LoVo (cell line): ENCODE results near the gene COMMD1.
A peak's percentile ranks its signal among the peaks of the same experiment; 100 is the strongest.
"Not testable (repeated sequence)": the region's sequence is repeated elsewhere in the genome, so short reads cannot be mapped to it uniquely, and the experiment has no call there.

ENCODE experiments used
- DNase-seq: peaks from one replicate; pipeline ENCODE4 v3.0.0-alpha.2; 2016; ENCODE audit warnings: low spot score

The COMMD1 gene

GRCh38 chr2:61924895-61925663, 19.6 kb downstream of the COMMD1 start:
- DNase-seq, result no peak

DNA sequence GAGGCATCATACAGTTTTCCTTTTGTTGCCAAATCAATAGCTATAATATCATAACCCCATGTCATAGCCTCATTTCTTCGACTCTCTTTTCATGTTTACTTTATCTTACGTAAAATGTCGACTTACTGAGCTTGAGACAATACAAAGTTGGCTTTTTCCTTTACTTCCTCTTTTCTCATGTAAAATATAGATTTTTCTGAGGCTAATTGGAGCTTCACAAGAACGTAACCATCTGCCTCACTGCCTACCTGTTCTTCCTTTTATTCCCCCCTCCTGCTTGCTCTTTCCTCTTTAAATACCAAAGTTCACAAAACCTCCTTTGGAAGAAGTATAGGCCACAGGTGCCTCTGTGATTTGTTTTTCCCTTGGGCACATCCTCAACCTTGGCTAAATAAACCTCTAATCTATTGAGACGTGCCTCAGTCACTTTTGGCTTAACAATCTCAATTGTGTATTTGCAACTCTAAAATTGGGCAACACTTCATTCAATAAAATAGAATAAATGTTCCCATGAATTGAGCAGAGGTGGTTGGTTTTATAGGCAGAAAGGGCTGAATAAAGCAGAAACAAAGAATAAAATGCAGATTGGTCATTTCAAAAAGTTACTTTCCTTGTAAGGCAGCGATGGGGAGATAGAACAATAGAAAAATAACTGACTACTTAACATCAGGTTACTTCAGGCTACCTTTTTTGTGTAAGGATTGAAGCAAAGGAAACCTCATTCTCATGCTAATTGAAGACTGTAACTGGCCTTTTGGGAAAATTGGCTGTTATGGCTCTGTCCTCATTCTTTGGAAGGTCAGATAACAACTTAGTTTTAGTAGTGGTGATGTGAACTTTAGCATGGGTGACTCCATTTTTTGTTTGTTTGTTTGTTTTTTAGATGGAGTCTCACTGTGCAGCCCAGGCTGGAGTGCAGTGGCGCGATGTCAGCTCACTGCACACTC, 21.3 kb downstream of the COMMD1 start:
- DNase-seq, result no peak

DNA sequence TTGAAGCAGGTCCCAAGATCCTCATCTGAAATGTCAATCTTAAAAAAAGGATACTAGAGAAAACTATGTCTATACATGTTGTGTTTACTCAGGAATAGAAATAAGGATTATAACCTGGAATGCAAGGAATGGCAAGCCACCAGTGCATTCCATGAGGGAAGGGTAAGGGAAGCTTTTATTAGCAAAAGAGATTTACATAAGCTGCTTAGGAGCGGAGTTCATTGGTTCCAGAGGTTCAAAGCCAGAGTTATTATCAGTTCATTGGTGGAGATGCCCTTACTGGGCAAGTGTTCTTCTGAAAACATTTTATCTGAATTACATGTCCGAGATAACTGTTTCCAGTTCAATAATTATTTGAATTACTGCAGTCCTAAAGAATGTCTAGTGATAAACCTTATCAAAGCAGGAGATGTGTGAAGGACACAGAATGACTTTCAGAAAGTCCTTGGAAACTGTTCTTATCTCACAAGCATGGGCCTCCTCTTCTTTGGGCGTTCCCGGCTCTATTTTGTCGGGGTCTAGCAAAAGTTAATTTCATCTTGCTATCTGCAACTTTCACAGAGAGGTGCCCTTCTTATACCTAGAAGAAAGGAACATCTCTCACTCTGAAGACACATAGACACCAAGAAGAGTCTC, 23.5 kb downstream of the COMMD1 start:
- DNase-seq, result no peak

DNA sequence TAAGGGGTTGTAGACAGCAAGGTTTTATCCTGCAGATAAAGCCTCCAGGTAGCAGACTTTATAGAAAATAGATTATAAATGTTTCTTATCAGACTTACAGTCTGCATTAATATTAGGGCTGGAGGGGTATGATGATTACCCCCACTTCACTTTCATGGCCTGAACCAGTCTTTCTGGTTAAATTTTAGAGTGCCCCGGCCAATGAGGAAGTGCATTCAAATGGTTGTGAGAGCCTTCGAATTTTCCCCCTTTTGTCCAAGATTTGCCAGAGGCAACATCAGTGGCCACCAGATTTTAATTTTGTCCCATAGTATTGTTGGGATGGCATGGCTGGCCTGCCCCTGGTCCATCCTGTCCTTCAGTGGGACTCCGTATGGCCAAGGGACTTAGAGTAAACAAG, 31.6 kb downstream of the COMMD1 start:
- DNase-seq, result no peak

DNA sequence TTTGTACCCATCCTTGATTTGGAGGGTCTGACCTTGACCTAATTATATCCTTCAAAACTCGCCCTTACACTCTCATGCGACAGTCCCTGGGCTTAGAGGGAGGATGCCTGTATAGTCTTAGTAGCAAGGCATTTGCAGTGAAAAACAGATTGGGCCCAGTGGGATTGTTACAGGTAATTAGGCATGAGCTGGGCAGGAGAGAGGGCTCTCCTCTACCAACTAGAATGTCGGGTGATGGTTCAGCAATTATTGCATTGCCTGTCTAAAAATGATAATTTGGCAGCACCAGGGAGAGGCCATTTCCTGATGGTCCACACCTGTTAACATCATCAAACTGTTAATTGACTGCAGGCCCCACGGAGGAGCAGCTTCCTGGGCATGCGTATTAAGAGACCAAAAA, 32.4 kb downstream of the COMMD1 start:
- no peak for DNase-seq

GRCh38 chr2:61938511-61938910, 33.0 kb downstream of the COMMD1 start:
- DNase-seq, result no peak

GRCh38 chr2:61943251-61943650, 37.8 kb downstream of the COMMD1 start:
- DNase-seq, result peak; percentile 46

DNA sequence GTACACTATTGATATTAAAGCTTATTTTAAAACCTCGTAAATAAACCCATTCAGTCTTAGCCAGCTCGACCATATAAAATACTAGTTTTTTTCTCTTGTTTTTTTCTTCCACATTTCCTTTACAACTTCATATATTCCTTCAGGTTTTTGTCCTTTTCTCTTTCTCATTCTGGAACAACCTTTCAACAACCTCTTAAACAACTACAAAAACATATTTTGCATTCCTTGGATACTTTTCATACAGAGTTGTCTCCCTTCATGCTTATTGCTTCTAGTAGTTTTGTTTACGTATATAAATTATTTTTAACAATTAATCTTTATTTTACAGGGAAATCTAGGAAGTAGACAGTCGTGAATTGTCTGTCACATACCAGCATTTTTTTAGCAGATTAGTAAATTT, 41.2 kb downstream of the COMMD1 start:
- no peak for DNase-seq

GRCh38 chr2:61948661-61949457, 43.4 kb downstream of the COMMD1 start:
- DNase-seq, result no peak

DNA sequence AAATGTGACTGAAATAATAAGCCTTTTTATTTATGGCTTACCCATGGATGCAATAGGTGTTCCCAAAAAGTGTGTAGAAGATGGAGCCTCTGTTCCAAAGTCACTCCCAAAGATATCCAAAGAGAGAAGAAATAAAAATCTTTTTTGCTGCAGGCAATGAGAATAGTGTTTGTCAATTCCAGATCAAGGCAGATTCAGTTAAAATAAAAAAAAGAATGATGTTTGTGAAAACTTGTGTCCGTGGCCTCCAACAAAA, 43.9 kb downstream of the COMMD1 start:
- DNase-seq, result no peak

DNA sequence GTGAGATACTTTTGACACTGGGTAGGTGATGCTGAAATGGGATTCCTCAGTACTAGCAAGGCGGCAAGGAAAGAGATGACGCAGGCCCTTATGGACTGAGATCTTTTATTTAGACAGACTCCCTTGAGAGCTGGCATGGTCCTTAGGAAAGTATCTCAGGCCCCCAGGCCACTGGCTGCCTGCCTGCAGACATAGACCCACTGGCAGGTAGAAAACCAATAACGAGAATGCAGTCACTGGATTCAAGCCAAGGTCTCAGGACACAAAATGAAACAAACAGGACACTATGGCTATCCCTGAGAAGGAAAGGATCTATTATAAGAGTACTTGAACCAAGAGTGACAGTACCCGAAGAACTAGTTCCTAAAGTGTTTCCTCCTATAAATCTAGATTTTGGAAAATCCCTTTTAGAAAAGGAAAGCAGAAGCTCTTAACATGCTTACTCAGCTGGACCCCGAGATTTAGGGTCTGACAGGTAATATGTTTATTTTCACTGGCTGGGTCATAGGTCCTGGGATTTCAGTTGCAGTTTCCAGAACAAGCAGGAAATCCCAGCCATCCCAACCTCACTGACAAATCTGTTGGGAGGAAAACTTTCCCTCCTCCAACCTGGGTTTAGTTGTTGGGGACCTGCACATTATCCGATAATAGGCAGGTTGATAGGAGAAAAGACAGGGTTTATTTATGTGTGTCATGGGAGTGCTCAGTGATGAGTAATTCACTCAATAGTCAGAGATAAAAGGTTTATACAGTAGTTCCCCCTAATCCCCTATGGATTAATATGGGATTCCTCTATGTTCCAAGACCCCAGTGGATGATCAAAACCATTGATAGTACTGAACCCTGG, 44.5 kb downstream of the COMMD1 start:
- peak; percentile 21 for DNase-seq

- DNase-seq, result no peak
Observed at GRCh38 chr2:61950571-61951315, 45.3 kb downstream of the COMMD1 start.

GRCh38 chr2:61951881-61952280, 46.4 kb downstream of the COMMD1 start:
- DNase-seq, result no peak

GRCh38 chr2:61952288-61952687, 46.8 kb downstream of the COMMD1 start:
- DNase-seq, result no peak

DNA sequence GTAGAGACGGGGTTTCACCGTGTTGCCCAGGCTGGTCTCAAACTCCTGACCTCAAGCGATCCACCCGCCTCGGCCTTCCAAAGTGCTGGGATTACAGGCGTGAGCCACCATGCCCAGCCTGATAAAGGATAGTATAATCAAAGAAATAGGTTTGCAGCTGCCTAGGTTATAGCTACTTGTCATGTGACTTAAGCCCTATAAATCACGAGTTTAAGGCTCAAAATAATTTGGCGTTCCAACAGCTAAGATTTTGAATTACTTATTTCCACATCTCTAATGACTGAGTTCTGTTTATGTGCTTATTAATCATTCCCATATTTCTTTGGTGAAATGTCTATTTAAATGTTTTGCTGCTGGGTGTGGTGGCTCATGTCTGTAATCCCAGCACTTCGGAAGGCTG, 49.4 kb downstream of the COMMD1 start:
- DNase-seq, result not testable (repeated sequence)

DNA sequence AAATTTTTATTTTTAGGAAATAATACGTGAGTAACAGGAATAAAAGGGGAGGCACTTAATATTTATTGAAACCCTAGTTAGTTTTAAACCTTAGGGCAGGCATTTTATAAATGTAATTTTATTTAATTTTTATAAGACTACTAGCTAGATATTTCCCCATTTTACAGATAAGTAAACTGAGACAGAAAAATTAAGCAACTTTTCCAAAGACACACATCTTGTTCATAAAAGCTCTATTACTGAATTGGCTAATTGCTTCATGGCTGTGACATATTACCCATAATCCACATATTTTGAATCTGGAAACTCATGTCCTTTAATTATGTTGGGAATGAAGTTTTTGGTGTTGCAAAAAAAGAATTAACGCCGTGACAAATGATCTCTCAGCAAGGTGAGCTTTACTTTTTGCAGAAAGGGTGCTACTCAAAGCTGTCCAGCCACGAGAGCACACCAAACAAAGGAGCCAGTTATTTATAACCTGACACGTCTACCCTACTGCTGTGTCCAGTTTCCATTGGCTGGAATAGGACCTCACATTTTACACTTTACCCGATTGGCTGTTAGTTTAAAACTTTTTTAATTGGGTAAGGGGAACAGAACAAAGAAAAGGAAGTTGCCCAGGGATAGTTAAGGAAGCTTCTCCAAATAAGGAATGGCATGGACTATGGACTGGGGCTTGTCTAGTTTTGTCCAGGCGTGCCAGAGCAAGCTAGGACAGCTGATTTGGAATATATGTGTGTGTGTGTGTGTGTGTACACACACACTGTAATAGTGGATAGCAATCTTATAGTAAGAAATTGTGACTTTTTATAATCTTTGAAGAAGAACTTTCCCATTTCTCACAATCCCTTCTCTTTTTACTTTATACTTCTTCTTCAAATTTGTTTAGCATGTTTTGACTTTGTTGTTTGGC, 54.2 kb downstream of the COMMD1 start:
- DNase-seq, result peak; percentile 57

DNA sequence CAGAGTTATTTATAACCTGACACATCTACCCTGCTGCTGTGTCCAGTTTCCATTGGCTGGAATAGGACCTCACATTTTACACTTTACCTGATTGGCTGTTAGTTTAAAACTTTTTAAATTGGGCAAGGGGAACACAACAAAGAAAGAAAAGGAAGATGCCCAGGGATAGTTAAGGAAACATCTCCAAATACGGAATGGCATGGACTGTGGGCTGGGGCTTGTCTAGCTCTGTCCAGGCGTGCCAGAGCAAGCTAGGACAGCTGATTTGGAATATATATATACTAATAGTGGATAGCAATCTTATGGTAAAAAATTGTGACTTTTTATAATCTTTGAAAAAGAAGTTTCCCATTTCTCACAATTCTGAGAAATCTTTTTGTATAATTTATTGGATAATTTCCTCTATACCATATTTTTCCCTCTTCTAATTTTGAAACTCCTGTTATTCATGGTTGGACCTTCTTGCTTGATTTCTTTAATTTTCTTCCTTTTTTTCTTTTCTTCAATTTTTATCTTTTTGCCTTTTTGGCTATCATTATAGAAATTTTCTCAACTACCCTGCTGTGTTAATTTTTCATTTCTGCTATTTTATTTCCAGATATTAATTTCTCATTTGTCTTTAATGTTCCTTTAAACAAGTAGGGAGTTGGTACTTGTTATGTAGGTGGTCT, 55.9 kb downstream of the COMMD1 start:
- DNase-seq, result no peak

- DNase-seq, result peak; percentile 71
Observed at GRCh38 chr2:61962095-61962984, 56.9 kb downstream of the COMMD1 start.
